Nephron (organoid): ENCODE results near the gene TELO2.

Source experiments
- H3K27ac Mint-ChIP-seq, 3 experiments: 2 replicates each; pipeline ENCODE4 v1.8.0; 2020; ENCODE audit warnings: mixed read lengths in 3 of 3, mild to moderate bottlenecking in 2 of 3, moderate library complexity in 1 of 3
- H3K27me3 Mint-ChIP-seq: 2 replicates; pipeline ENCODE4 v1.8.0; 2021; ENCODE audit warnings: low read depth, mild to moderate bottlenecking, moderate library complexity, mixed read lengths
- H3K36me3 Mint-ChIP-seq: 2 replicates; pipeline ENCODE4 v1.8.0; 2020; ENCODE audit warnings: low read depth, mixed read lengths
- H3K4me1 Mint-ChIP-seq: 2 replicates; pipeline ENCODE4 v1.8.0; 2020; ENCODE audit warnings: mixed read lengths
- H3K4me3 Mint-ChIP-seq, 3 experiments: 2 replicates each; pipeline ENCODE4 v1.8.0; 2020; ENCODE audit warnings: mild to moderate bottlenecking in 3 of 3, mixed read lengths in 3 of 3, moderate library complexity in 2 of 3
- H3K9me3 Mint-ChIP-seq: 2 replicates; pipeline ENCODE4 v1.8.0; 2020; ENCODE audit warnings: mixed read lengths
- CTCF ChIP-seq, 3 experiments: fragments of 200-600 bp; sonication (generic); IDR thresholded peaks; one replicate each; pipeline ENCODE4 v1.5.0; 2021; ENCODE audit warnings: antibody characterized with exemption in 3 of 3; ENCODE audit not compliant: unreplicated experiment in 3 of 3

The TELO2 gene

GRCh38 chr16:1470481-1471251, 22.5 kb upstream of the TELO2 start:
- Mint-ChIP-seq H3K27me3 (peaks cover 3% of the 10 kb centered on the region), H3K27ac (peak overlapping the region in 2 of 3 experiments; percentile 43 to 44), H3K9me3 (no peaks in the 10 kb centered on the region), H3K4me3 (peak overlapping the region; percentile 31 to 38 (median 34)), H3K36me3 (no peaks in the 10 kb centered on the region), H3K4me1 (peaks cover 9% of the 10 kb centered on the region)
- TF ChIP-seq CTCF (IDR thresholded peaks at IDR 0.05; ENCODE audit: unreplicated experiment in 3 of 3), result no peak

- H3K4me3 Mint-ChIP-seq, result peak overlapping the region in 2 of 3 experiments; percentile 21 to 48
- H3K36me3 Mint-ChIP-seq, result no peaks in the 10 kb centered on the region
- H3K27me3 Mint-ChIP-seq, result peaks cover 3% of the 10 kb centered on the region
- no peaks in the 10 kb centered on the region for H3K9me3 Mint-ChIP-seq
- H3K27ac Mint-ChIP-seq, result no peak overlapping the region
- H3K4me1 Mint-ChIP-seq, result peaks cover 9% of the 10 kb centered on the region
- TF ChIP-seq CTCF (IDR thresholded peaks at IDR 0.05; ENCODE audit: unreplicated experiment in 3 of 3), result no peak
Measured at GRCh38 chr16:1471569-1472194, 21.5 kb upstream of the TELO2 start.

- no peaks in the 10 kb centered on the region for H3K9me3 Mint-ChIP-seq
- peak overlapping the region; percentile 44 to 77 (median 67) for H3K27ac Mint-ChIP-seq
- H3K4me3 Mint-ChIP-seq, result peak overlapping the region; percentile 73 to 87 (median 86)
- no peaks in the 10 kb centered on the region for H3K36me3 Mint-ChIP-seq
- no peak for TF ChIP-seq CTCF (IDR thresholded peaks at IDR 0.05; ENCODE audit: unreplicated experiment in 3 of 3)
- H3K4me1 Mint-ChIP-seq, result peaks cover 9% of the 10 kb centered on the region
- no peaks in the 10 kb centered on the region for H3K27me3 Mint-ChIP-seq
Measured at GRCh38 chr16:1472974-1473373, 20.2 kb upstream of the TELO2 start.

- Mint-ChIP-seq H3K4me3 (peak overlapping the region; percentile 76 to 85 (median 83)), H3K9me3 (no peaks in the 10 kb centered on the region), H3K27ac (peak overlapping the region in 1 of 3 experiments; percentile 25), H3K36me3 (no peaks in the 10 kb centered on the region), H3K4me1 (peaks cover 9% of the 10 kb centered on the region), H3K27me3 (no peaks in the 10 kb centered on the region)
- TF ChIP-seq CTCF (IDR thresholded peaks at IDR 0.05; ENCODE audit: unreplicated experiment in 3 of 3), result no peak
Measured at GRCh38 chr16:1474082-1474795, 18.9 kb upstream of the TELO2 start.

- Mint-ChIP-seq H3K4me1 (peaks cover 5% of the 10 kb centered on the region), H3K4me3 (peak within 1 kb of the TSS; percentile 80 to 88 (median 87)), H3K9me3 (no peaks in the 10 kb centered on the region), H3K27me3 (no peaks in the 10 kb centered on the region), H3K27ac (peak within 1 kb of the TSS; percentile 29 to 85 (median 79)), H3K36me3 (no peaks in the 10 kb centered on the region)
- no peak for TF ChIP-seq CTCF (IDR thresholded peaks at IDR 0.05; ENCODE audit: unreplicated experiment in 3 of 3)
Measured at GRCh38 chr16:1474796-1475551, 18.2 kb upstream of the TELO2 start, which contains the start of gene CLCN7. TSS of gene CLCN7 (minus strand) at chr16:1475028. CDS start at chr16:1474974, 54 bp downstream.
